ENCODE results near the gene ATG9A. TPM values are rescaled to one million over a fixed set of nuclear protein-coding genes. Genes with fewer than 3 reads are reported as not detected.

The ATG9A gene
- total and polyA plus RNA-seq, 2 of the 8 experiments (the other 6 are each of a cell fraction or from before 2014, with no cell fraction given), result 43.6 to 66.8 TPM

- TF ChIP-seq GABPA (IDR thresholded peaks at IDR 0.05; ENCODE audit: borderline replicate concordance, insufficient read depth, low read length) (0 out of 2 replicates have a peak, but pooled peaks have one; percentile 10), CTBP2 (IDR thresholded peaks at IDR 0.05; ENCODE audit: borderline replicate concordance, insufficient read depth, insufficient read length, low read length) (peak; percentile 32), TCF12 (IDR thresholded peaks at IDR 0.05; ENCODE audit: low read depth, low read length) (no peak), BRCA1 (IDR thresholded peaks at IDR 0.05; ENCODE audit: low read depth, low read length) (no peak), E2F6 (IDR thresholded peaks at IDR 0.05) (peak; percentile 47), KDM1A (IDR thresholded peaks at IDR 0.05; ENCODE audit: borderline replicate concordance, low read length) (peak; percentile 28; the same call in 1 of the 2 replicates), USF2 (IDR thresholded peaks at IDR 0.05; ENCODE audit: low read length) (no peak)
These were observed 52.5 kb downstream of the ATG9A start, which contains the start of gene CNPPD1 (continued) for GRCh38 chr2:219176818-219177551.
